ENCODE measurements around the gene SPACA7.

GRCh38 chr13:112332727-112333126 is 43.4 kb upstream of the SPACA7 start:
- TF ChIP-seq CTCF (conservative IDR thresholded peaks at IDR 0.05; ENCODE audit: low read depth, low read length) (no peak), EZH2phosphoT487 (IDR thresholded peaks at IDR 0.05; ENCODE audit: borderline replicate concordance, low read length) (no peak), EZH2 (IDR thresholded peaks at IDR 0.05; ENCODE audit: low read length, unreplicated experiment) (no peak)
